Measurements from ENCODE around the gene CPSF4. TPM values are rescaled to one million over a fixed set of nuclear protein-coding genes. Genes with fewer than 3 reads are reported as not detected.
A peak's percentile ranks its signal among the peaks of the same experiment; 100 is the strongest.

The CPSF4 gene
- total RNA-seq: 31.5 and 37.7 TPM in 2 replicates

DNA sequence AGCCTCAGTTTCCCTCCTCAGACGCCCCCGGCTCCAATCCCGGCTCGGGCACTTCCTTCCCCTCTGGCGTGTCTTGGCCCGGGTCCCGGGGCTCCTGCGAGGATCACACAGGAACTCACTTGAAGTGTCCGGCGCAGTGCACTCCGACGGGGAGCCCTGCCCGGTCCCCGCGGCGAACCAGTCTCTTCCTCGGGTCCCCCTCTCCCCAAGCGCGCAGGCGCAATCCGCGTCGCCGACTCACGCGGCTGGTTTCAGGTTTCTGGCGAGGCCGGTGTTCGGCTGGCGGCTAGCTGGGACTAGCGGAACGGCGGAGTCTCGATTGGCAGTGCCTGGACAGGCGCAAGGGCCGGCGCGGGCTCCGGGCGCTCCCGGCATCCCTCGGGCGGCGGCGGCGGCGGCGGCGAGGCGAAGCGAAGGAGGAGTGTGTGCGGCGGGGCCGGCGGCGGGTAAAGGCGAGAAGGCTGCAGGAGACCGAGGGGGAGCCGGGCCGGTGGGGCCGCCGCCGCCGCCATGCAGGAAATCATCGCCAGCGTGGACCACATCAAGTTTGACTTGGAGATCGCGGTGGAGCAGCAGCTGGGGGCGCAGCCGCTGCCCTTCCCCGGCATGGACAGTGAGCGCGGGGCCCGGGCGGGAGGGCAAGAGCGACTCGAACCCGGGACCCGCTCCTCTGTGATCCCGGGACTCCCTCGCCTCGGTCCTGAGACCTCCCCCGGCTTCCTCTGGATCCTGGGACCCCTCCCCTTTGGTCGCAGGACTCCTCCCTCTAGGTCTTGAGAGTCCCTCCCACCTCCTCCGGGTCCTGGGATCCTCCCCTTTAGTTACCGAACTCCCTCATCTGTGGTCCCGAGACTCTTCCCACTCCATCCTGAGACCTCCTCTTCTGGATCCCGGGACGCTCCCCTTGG is at the start of gene CPSF4, which contains the start of gene PTCD1:
Gene CPSF4 (plus strand): TSS at position 371 of the 908 bp plus-strand sequence. CDS start 140 bp downstream, at position 511.
Gene PTCD1 (minus strand): TSS at position 226 of the 908 bp plus-strand sequence. CDS start 3,556 bp downstream, outside the sequence.
- peak; percentile 76 for DNase-seq (ENCODE audit: low read depth, low spot score)

GRCh38 chr7:99389772-99390171 is 49.0 kb upstream of the CPSF4 start:
- no peak for DNase-seq (ENCODE audit: low read depth, low spot score)

- DNase-seq (ENCODE audit: low read depth, low spot score): no peak
Measured at GRCh38 chr7:99390941-99391602, 47.7 kb upstream of the CPSF4 start.

DNA sequence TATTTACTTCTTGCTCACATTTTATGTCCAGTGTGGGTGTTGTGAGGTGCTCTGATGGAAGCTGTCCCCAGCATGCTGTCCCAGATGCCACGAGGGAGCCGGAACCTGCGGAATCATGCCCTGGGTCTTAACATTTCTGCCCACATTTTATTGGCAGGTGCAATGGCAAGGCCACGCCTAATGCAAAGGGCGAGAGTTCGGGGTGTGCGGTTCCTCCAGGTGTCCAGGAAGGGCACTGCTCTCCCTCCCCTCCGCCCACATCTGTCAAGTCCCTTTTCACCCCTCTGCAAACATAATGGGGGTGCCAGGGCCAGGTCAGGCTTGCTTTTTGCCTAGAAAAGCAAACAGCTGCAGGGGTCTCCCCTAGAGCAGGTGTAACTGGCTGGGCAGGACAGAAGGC is 46.7 kb upstream of the CPSF4 start:
- DNase-seq (ENCODE audit: low read depth, low spot score): no peak

DNA sequence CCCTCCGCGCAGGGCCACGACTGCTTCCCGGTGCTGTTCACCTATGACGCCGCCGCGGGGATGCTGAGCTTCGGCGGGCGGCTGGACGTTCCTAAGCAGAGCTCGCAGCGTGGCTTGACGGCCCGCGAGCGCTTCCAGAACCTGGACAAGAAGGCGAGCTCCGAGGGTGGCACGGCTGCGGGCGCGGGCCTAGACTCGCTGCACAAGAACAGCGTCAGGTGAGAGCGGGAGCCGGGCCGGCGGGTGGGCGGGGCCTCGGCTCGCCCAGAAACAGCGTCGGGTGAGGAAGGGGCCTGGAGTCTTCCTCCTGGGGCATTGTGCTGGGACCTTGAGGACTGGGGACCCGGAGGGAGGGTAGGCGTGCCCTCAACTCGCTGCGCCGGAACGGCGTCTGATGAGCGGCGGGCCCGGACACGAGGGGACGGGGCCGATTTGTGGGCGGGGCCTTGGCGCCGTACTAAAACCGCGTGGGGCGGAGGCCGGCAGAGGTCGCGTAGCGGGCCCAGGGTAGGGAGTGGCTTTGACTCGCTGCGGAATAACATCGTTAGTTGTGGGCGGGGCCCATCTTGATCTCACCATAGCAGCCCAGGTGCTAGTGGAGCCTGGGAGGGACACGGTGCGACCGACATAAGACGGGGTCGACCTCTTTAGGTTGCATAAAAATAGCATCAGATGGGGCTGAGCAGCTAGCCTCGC is 45.9 kb upstream of the CPSF4 start:
- no peak for DNase-seq (ENCODE audit: low read depth, low spot score)

DNA sequence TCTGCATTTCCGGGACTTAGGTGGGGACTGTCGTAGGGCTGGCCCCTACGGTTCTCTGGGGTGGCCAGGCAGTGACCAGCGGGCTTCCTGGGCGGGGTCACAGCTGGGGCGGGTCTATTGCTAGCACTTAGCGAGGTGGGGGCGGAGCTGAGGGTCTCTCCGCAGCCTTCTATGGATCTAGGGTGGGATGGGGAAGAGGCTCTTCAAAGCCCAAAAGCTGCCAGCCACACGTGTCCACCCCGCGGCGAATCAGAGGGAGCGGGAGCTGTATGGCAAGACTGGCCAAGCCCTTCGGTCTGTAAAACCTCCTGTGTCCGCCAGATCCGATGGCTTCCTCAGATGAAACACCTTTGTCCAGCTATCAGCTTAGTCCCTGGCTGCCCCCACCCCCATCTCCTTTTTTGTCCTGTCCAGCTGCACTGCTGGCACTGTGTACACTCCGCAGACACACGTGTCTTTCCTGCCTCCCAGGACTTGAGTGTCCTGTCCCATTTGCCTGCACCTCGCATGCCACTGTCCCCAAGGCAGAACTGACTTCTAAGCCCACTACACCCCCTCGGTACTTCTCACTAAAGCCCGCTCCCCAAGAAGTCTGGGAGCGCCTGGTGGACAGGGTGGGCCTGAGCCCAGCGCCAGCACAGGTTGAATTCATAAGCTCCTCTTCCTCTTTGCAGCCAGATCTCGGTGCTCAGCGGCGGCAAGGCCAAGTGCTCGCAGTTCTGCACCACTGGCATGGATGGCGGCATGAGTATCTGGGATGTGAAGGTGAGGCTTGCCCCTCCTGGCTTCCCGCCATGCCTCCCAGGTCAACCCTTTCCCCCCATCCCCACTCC is 45.2 kb upstream of the CPSF4 start:
- DNase-seq (ENCODE audit: low read depth, low spot score): no peak

DNA sequence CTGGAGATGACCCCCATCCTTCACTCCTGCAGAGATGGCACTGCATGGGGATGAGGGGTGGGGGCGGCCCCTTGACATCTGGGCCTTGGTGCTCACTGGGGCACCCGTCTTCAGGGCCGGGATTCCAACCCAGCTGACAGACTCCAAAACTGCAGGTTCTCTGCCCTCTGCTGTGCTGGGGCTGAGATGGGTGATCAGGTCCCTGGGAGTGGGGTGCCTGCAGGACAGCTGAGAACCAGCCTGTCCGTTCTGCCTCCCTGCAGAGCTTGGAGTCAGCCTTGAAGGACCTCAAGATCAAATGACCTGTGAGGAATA is 44.6 kb upstream of the CPSF4 start:
- DNase-seq (ENCODE audit: low read depth, low spot score): no peak

- DNase-seq (ENCODE audit: low read depth, low spot score): no peak
Measured at GRCh38 chr7:99395616-99396327, 43.0 kb upstream of the CPSF4 start.

DNA sequence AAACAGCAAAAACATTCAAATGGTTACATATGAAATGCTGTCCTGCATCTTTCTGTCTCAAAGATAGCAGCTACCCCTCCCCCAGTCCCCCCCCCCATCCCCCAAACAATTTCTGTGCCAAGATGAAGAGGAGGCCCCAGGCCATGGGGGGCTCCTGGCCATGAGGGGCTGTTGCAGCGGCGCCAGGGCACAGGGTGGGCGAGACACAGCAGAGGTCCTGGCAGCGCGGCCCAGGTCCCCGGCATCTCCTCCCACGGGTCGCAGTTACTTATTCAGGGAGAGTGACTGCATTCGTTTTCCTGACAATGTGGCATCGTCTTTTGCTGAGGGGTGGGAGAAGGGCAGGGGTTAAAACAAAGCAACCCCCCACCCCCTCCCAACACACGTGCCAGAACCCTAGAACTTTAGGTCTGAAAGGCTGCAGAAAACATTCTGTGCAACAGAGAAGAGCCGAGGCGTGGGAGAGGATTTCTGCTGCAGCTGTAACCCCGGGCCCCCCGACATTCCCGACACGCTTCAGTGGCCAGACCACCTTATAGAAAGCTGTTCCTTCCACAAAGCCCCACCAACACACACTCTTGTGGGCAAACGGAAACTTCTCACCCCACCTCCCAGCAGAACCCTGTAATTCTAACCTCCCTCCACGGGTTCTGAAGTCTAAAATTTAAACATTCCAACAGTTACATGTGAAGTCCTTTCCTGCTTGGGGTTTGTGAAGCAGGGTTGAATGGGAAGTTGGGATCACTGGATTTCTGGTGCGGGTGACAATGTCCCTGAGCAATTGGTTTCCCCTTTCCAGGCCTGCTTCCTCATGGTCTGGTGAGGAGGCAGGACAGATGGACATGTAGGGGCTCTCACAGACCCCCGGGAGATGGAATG is 42.1 kb upstream of the CPSF4 start:
- no peak for DNase-seq (ENCODE audit: low read depth, low spot score)

- DNase-seq (ENCODE audit: low read depth, low spot score): no peak
Measured at GRCh38 chr7:99397297-99397983, 41.3 kb upstream of the CPSF4 start.

DNA sequence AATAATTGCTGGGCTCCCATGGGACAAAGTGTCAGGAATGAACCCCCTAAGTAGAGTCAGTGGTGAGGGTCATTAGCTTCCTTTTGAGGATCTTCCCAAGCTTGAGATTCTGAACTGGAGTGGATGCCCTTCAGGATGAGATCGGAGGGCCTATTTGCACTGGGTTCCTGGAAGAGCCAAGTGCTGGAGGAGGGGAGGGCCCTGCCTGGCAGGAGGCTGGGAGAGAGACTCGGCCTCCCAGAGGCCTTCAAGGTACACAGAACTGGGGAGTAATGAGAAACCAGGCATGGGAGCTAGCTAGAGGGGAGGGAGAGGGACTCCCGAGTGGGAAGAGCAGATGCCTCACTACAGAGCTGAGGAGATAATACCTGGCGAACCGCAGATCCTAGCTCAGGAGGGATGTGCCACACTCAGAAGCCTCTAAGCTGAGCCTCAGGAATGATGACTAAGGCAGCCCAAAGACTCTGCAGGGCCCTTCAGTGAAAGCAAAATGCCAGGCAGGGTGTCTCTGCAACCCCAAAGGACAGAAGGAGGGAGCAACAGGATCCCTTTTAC is 39.8 kb upstream of the CPSF4 start:
- no peak for DNase-seq (ENCODE audit: low read depth, low spot score)

DNA sequence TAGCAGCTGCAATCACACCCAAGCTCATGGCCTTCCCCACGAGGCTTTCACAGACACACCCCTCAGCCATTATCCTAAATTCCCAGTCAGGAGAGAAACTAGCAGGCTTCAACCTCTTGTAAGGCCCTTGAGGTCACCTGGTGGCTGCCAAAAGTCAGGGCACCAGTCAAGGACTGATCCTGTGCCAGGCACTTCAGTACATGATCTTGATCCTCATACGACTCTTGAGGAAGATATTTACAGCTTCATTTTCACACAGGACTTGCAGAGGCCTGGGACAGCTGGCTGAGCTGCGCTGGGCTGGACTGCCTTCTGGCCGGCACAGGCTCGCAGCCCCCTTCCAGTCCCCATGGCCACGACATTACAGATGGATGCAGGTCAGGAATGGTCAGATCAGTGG is 39.1 kb upstream of the CPSF4 start:
- DNase-seq (ENCODE audit: low read depth, low spot score): no peak

- DNase-seq (ENCODE audit: low read depth, low spot score): no peak
Measured at GRCh38 chr7:99402854-99403253, 35.9 kb upstream of the CPSF4 start.

DNA sequence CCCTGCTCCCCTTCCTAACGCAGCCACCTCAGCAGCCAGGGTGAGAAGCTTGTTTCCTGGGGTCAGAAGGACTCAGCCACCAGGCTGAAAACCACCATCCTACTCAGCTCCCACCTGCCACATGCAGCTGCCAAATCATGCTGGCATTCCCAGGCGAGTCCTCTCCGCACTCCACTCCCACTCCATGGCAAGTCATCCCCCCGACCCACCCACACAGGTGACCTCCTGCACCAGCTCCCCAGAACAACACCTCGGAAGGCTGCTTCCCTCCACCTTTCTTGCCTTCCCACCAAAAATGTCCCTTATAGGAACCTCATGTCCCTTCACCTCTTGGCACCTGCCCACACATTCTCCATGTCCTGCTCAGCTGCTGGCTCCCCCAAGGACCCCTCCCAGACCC is 35.0 kb upstream of the CPSF4 start:
- DNase-seq (ENCODE audit: low read depth, low spot score): no peak

DNA sequence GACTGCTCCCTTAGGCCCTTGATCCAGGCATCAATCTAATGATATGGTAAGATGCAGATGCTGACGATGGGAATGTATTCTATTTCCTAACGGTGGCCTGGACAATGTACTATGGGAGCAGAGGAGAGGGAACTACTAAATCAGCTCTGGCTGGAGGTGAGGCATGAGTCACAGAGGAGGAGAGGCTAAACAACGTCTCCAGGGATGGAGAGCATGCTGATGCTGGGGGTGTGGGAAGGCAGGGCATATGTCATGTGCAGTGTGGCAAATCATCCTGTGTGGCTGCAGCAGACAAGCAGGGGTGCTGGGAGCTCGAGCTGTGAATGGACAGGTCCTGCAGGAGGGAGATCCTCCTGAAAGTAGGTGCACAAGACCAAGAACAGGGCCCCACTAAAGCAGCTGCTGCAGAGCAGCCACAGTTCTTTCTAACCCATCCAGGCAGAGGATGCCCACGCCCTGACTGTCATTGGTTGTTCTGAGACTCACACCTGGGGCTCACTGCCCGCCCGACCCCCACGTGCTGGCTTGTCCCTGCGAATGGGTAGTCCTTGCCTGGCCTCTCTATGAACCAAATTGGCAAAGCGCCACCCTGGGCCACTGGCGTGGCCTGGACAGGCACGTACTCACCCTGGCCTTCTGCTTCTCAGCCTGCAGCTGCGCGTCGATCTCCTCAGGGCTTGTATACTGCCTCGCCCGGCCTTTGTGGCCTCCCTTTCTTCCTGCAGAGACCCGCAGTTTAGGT is 34.3 kb upstream of the CPSF4 start:
- no peak for DNase-seq (ENCODE audit: low read depth, low spot score)

DNA sequence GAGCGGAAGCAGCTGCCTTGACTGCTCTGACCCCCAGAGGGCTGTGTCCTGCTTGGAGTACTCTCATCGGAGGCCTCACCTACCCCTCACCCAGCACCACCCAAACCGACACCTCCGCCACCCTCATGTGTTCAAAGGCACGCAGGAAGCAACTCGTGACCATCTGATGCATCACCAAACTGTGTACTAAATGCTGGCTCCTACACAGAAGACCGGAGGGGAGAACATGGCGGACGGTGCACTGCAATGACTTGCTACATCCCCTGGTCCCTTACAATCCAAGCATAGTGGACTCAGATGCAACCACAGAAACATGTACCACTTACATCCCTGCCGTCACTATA is 33.8 kb upstream of the CPSF4 start:
- no peak for DNase-seq (ENCODE audit: low read depth, low spot score)

DNA sequence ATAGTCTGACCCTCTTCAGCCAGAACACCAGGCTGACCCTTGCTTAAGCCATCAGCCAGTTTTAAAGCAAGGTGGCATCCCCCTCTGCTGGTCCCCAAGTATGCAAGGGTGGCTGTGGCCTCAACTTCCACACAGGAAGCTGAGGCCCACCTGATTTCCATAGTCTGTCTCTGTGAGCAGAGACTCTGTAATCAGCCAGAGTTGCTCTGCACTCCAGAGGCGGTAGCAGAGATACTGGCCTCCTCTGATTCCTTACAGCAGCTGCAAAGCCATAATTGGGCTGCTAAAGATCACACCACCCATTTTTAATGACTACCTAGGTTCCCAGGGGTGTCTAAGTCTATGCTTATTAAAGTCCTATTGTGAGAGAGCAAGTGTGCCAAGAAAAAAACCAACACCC is 32.2 kb upstream of the CPSF4 start:
- no peak for DNase-seq (ENCODE audit: low read depth, low spot score)

DNA sequence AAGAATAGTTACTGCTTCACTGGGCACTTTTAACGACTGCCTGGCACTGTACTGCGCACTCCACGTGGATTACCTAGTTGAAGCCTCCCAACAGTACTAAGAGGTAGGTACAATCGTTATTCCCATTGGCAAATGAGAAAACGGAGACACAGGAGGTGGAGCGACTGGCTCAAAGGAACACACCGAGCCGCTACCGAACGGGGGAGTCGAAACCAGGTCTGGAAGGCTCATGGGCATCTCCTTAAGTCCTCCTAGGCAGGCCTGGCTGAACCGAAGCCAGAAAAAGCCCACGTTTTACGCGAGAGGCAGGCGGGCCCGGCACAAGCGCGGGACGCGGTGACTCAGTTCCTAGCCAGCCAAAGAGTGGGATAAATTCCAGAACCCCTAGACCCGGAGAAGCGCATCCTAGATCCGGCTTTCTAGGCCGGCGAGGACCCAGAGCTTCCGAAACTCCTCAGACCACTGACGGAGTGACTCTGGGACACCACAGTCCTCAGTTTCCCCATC is 30.8 kb upstream of the CPSF4 start:
- DNase-seq (ENCODE audit: low read depth, low spot score): peak; percentile 40
